ENCODE measurements around the gene ZNF774. TPM values are rescaled to one million over a fixed set of nuclear protein-coding genes. Genes with fewer than 3 reads are reported as not detected.
A peak's percentile ranks its signal among the peaks of the same experiment; 100 is the strongest.

ZNF774 gene
- total RNA-seq, 4 donors from 2014 or later: 0.51 to 5.5 (median 3.8) TPM

GRCh38 chr15:90393040-90393439, 41.0 kb downstream of the ZNF774 start:
- H3K27ac ChIP-seq: peak overlapping the region; percentile 30 to 78
- peaks cover 8 to 10% of the 10 kb centered on the region in 2 donors for H3K4me1 ChIP-seq
- intact Hi-C loops (cut with DNase I; ENCODE audit: low total_unique reads): no loop called here

GRCh38 chr15:90394074-90394473, 42.0 kb downstream of the ZNF774 start:
- no peak for DNase-seq
- intact Hi-C loops (cut with DNase I; ENCODE audit: low total_unique reads): no loop called here
- Histone ChIP-seq H3K4me1 (peaks cover 8 to 11% of the 10 kb centered on the region in 2 donors), H3K4me3 (no peak overlapping the region), H3K27me3 (no peaks in the 10 kb centered on the region), H3K36me3 (no peaks in the 10 kb centered on the region), H3K27ac (peak overlapping the region; percentile 54 to 78), H3K9me3 (no peaks in the 10 kb centered on the region)
- TF ChIP-seq POLR2A (IDR thresholded peaks at IDR 0.05) (no peak), CTCF (IDR thresholded peaks at IDR 0.05) (no peak)

More at GRCh38 chr15:90393040-90393439, 41.0 kb downstream of the ZNF774 start:
- DNase-seq: no peak
- H3K36me3 ChIP-seq: no peaks in the 10 kb centered on the region
- no peaks in the 10 kb centered on the region for H3K27me3 ChIP-seq
- no peak overlapping the region for H3K4me3 ChIP-seq
- no peaks in the 10 kb centered on the region for H3K9me3 ChIP-seq
- TF ChIP-seq POLR2A (IDR thresholded peaks at IDR 0.05) (no peak), CTCF (IDR thresholded peaks at IDR 0.05) (no peak)

GRCh38 chr15:90394748-90395442, 42.8 kb downstream of the ZNF774 start:
- DNase-seq: no peak
- Histone ChIP-seq H3K4me1 (peaks cover 8 to 18% of the 10 kb centered on the region in 2 donors), H3K27ac (peak overlapping the region; percentile 54 to 78), H3K36me3 (no peaks in the 10 kb centered on the region), H3K27me3 (no peaks in the 10 kb centered on the region), H3K4me3 (no peak overlapping the region), H3K9me3 (no peaks in the 10 kb centered on the region)
- intact Hi-C loops (cut with DNase I; ENCODE audit: low total_unique reads): no loop called here
- TF ChIP-seq POLR2A (IDR thresholded peaks at IDR 0.05) (no peak), CTCF (IDR thresholded peaks at IDR 0.05) (no peak)

- no peaks in the 10 kb centered on the region for H3K36me3 ChIP-seq
- TF ChIP-seq POLR2A (IDR thresholded peaks at IDR 0.05) (no peak), CTCF (IDR thresholded peaks at IDR 0.05) (no peak)
- H3K27me3 ChIP-seq: no peaks in the 10 kb centered on the region
- H3K4me1 ChIP-seq: peaks cover 13 to 22% of the 10 kb centered on the region in 2 donors
- no peak overlapping the region for H3K4me3 ChIP-seq
- DNase-seq: no peak
- peak overlapping the region; percentile 8 to 59 for H3K27ac ChIP-seq
- no peaks in the 10 kb centered on the region for H3K9me3 ChIP-seq
- intact Hi-C loops (cut with DNase I; ENCODE audit: low total_unique reads): no loop called here
Observed at GRCh38 chr15:90396321-90396720, 44.2 kb downstream of the ZNF774 start.

GRCh38 chr15:90400005-90400758, 48.1 kb downstream of the ZNF774 start:
- Histone ChIP-seq H3K27me3 (no peaks in the 10 kb centered on the region), H3K4me1 (peaks cover 21 to 26% of the 10 kb centered on the region in 2 donors), H3K36me3 (no peaks in the 10 kb centered on the region), H3K27ac (peak overlapping the region; percentile 85 to 96), H3K4me3 (peak overlapping the region in 1 of 2 donors; percentile 19), H3K9me3 (no peaks in the 10 kb centered on the region)
- no peak for DNase-seq
- intact Hi-C loops (cut with DNase I; ENCODE audit: low total_unique reads): no loop called here
- TF ChIP-seq CTCF (IDR thresholded peaks at IDR 0.05) (no peak), POLR2A (IDR thresholded peaks at IDR 0.05) (no peak)

Measured in uterus (tissue), 4 donors.